WTC11 (cell line): ENCODE results near the gene LHFPL2. TPM values are rescaled to one million over a fixed set of nuclear protein-coding genes. Genes with fewer than 3 reads are reported as not detected.

Experiments used
- ATAC-seq: fragments of 200-7000 bp; cut with Tn5 transposase; 2 replicates; pipeline ENCODE4 v1.10.0; 2021; ENCODE audit warnings: mild to moderate bottlenecking, moderate library complexity
- CTCF ChIA-PET: fragments of 300-600 bp; sonication (Branson Sonifier 250); formaldehyde crosslinking; loops from one replicate; lab custom pipeline; 2021; ENCODE audit warnings: antibody characterized with exemption; lab: Charles Lee
- POLR2A ChIA-PET: fragments of 350-600 bp; sonication (Branson Sonifier 250); formaldehyde crosslinking; loops from one replicate; lab custom pipeline; 2021; ENCODE audit warnings: antibody characterized with exemption; lab: Charles Lee
- DNase-seq: peaks from one replicate; pipeline ENCODE4 v3.0.0; 2021; ENCODE audit warnings: low spot score
- H3K27ac Mint-ChIP-seq: 2 replicates; pipeline ENCODE4 v1.8.0; 2021; ENCODE audit warnings: mixed read lengths
- H3K27me3 Mint-ChIP-seq: 2 replicates; pipeline ENCODE4 v1.8.0; 2021; ENCODE audit warnings: low read depth, mild to moderate bottlenecking, moderate library complexity, mixed read lengths
- H3K36me3 Mint-ChIP-seq: 2 replicates; pipeline ENCODE4 v1.8.0; 2021; ENCODE audit warnings: mixed read lengths
- H3K4me1 Mint-ChIP-seq: 2 replicates; pipeline ENCODE4 v1.8.0; 2022; ENCODE audit warnings: mixed read lengths
- H3K4me3 Mint-ChIP-seq: 2 replicates; pipeline ENCODE4 v1.8.0; 2021; ENCODE audit warnings: mild to moderate bottlenecking, moderate library complexity, mixed read lengths
- H3K9me3 Mint-ChIP-seq: 2 replicates; pipeline ENCODE4 v1.8.0; 2021; ENCODE audit warnings: mixed read lengths
- ATF3 ChIP-seq: sonication (generic); formaldehyde crosslinking; conservative IDR thresholded peaks from 2 replicates; pipeline ENCODE4 v1.8.1; 2022; ENCODE audit warnings: mild to moderate bottlenecking, missing genetic modification reagents
- FOXJ3 ChIP-seq: sonication (generic); formaldehyde crosslinking; IDR thresholded peaks from 2 replicates; pipeline ENCODE4 v1.9.0; 2021; ENCODE audit warnings: missing genetic modification reagents, mild to moderate bottlenecking, borderline replicate concordance
- FOXP4 ChIP-seq: sonication (generic); formaldehyde crosslinking; IDR thresholded peaks from 2 replicates; pipeline ENCODE4 v1.8.0; 2022; ENCODE audit warnings: mild to moderate bottlenecking, missing genetic modification reagents
- GTF2I ChIP-seq: fragments of 250-450 bp; sonication (Bioruptor Pico); conservative IDR thresholded peaks from 2 replicates; pipeline ENCODE4 v1.4.0; 2021; ENCODE audit warnings: mild to moderate bottlenecking
- HMGA2 ChIP-seq: fragments of 250-450 bp; sonication (Bioruptor Pico); IDR thresholded peaks from 2 replicates; pipeline ENCODE4 v1.4.0; 2021; ENCODE audit warnings: mild to moderate bottlenecking, moderate library complexity
- IRF2 ChIP-seq: sonication (generic); formaldehyde crosslinking; IDR thresholded peaks from 2 replicates; pipeline ENCODE4 v1.8.0; 2022; ENCODE audit warnings: low read depth, missing genetic modification reagents, borderline replicate concordance
- MAX ChIP-seq: sonication (generic); formaldehyde crosslinking; IDR thresholded peaks from 2 replicates; pipeline ENCODE4 v1.8.0; 2022; ENCODE audit warnings: mild to moderate bottlenecking, missing genetic modification reagents
- MYBL2 ChIP-seq: sonication (generic); formaldehyde crosslinking; IDR thresholded peaks from 2 replicates; pipeline ENCODE4 v1.8.1; 2023; ENCODE audit warnings: mild to moderate bottlenecking, moderate library complexity, missing genetic modification reagents
- NFE2L1 ChIP-seq: sonication (generic); formaldehyde crosslinking; IDR thresholded peaks from 2 replicates; pipeline ENCODE4 v1.8.1; 2023; ENCODE audit warnings: missing genetic modification reagents
- NFYB ChIP-seq: sonication (generic); formaldehyde crosslinking; conservative IDR thresholded peaks from 2 replicates; pipeline ENCODE4 v1.8.0; 2022; ENCODE audit warnings: low read depth, missing genetic modification reagents
- OVOL2 ChIP-seq: fragments of 250-450 bp; sonication (Bioruptor Pico); IDR thresholded peaks from 2 replicates; pipeline ENCODE4 v1.9.0; 2021; ENCODE audit warnings: mild to moderate bottlenecking, borderline replicate concordance
- PRDM15 ChIP-seq: sonication (generic); formaldehyde crosslinking; IDR thresholded peaks from 2 replicates; pipeline ENCODE4 v1.8.0; 2022; ENCODE audit warnings: missing genetic modification reagents
- STAT6 ChIP-seq: sonication (generic); formaldehyde crosslinking; conservative IDR thresholded peaks from 2 replicates; pipeline ENCODE4 v1.8.1; 2023; ENCODE audit warnings: mild to moderate bottlenecking, low read depth, missing genetic modification reagents, moderate library complexity
- TCF7 ChIP-seq: sonication (generic); formaldehyde crosslinking; IDR thresholded peaks from 2 replicates; pipeline ENCODE4 v1.8.0; 2022; ENCODE audit warnings: mild to moderate bottlenecking, low read depth, missing genetic modification reagents, moderate library complexity
- TP53 ChIP-seq: sonication (generic); formaldehyde crosslinking; IDR thresholded peaks from 2 replicates; pipeline ENCODE4 v1.8.1; 2023; ENCODE audit warnings: mild to moderate bottlenecking, missing genetic modification reagents
- ZNF416 ChIP-seq: fragments of 250-450 bp; sonication (Bioruptor Pico); IDR thresholded peaks from 2 replicates; pipeline ENCODE4 v1.9.0; 2021; ENCODE audit warnings: mild to moderate bottlenecking, inconsistent platforms
- total RNA-seq: library from RNA; stranded (reverse); gene quantifications from 3 replicates; pipeline ENCODE4 v1.2.3, GENCODE V29; 2021

The LHFPL2 gene
- total RNA-seq, 1 experiment from 2014 or later, result 40.6 TPM

GRCh38 chr5:78576376-78576775 lies 72.2 kb downstream of the LHFPL2 start (continued):
- TF ChIP-seq PRDM15 (no peak), FOXP4 (CRISPR knock-in tag) (no peak), GTF2I (CRISPR knock-in tag) (no peak), IRF2 (CRISPR knock-in tag) (no peak), ZNF416 (no peak), MYBL2 (CRISPR knock-in tag) (no peak), NFYB (CRISPR knock-in tag) (no peak), STAT6 (no peak)

- Mint-ChIP-seq H3K27me3 (no peaks in the 10 kb centered on the region), H3K4me1 (peaks cover 48% of the 10 kb centered on the region), H3K27ac (peak overlapping the region; percentile 46; the same call in 1 of the 2 replicates), H3K9me3 (no peaks in the 10 kb centered on the region), H3K36me3 (no peaks in the 10 kb centered on the region), H3K4me3 (no peak overlapping the region)
- TF ChIP-seq FOXJ3 (CRISPR knock-in tag), result no peak
- TF ChIP-seq ATF3 (CRISPR knock-in tag), result no peak
- no peak for DNase-seq
- ChIA-PET POLR2A (no interaction called here), CTCF (interaction anchor here (1.6 kb wide), 1 partner anchor 41 kb away, joined by 6 read pairs; no protein-coding TSS in a partner anchor)
- no peak for ATAC-seq
Observed at GRCh38 chr5:78574731-78575161, 73.8 kb downstream of the LHFPL2 start.

- DNase-seq (no peak), ATAC-seq (no peak)
- POLR2A ChIA-PET, result interaction anchor here (0.5 kb wide), 1 partner anchor 149 kb away, joined by 6 read pairs; no protein-coding TSS in a partner anchor
- Mint-ChIP-seq H3K4me3 (no peak overlapping the region), H3K27ac (peak overlapping the region; percentile 43; the same call in 1 of the 2 replicates), H3K4me1 (peaks cover 54% of the 10 kb centered on the region), H3K9me3 (no peaks in the 10 kb centered on the region), H3K36me3 (no peaks in the 10 kb centered on the region), H3K27me3 (no peaks in the 10 kb centered on the region)
- TF ChIP-seq HMGA2, result no peak
- CTCF ChIA-PET, result interaction anchor here (1.6 kb wide), 1 partner anchor 41 kb away, joined by 6 read pairs; no protein-coding TSS in a partner anchor
Observed at GRCh38 chr5:78574131-78574673, 74.4 kb downstream of the LHFPL2 start.

GRCh38 chr5:78573318-78573717 lies 75.3 kb downstream of the LHFPL2 start:
- ChIA-PET POLR2A (no interaction called here), CTCF (interaction anchor here (1.6 kb wide), 1 partner anchor 40 kb away, joined by 6 read pairs; no protein-coding TSS in a partner anchor)
- Mint-ChIP-seq H3K36me3 (no peaks in the 10 kb centered on the region), H3K27me3 (no peaks in the 10 kb centered on the region), H3K9me3 (no peaks in the 10 kb centered on the region), H3K4me3 (no peak overlapping the region), H3K27ac (no peak overlapping the region), H3K4me1 (peaks cover 63% of the 10 kb centered on the region)
- TF ChIP-seq TP53 (CRISPR knock-in tag), result no peak
- TF ChIP-seq OVOL2 (CRISPR knock-in tag), result no peak
- TF ChIP-seq TCF7 (CRISPR knock-in tag), result no peak
- TF ChIP-seq NFE2L1 (CRISPR knock-in tag), result no peak
- no peak for TF ChIP-seq MAX (CRISPR knock-in tag)
- ATAC-seq (no peak), DNase-seq (no peak)
